ENCODE measurements around the gene MYNN.

DNA sequence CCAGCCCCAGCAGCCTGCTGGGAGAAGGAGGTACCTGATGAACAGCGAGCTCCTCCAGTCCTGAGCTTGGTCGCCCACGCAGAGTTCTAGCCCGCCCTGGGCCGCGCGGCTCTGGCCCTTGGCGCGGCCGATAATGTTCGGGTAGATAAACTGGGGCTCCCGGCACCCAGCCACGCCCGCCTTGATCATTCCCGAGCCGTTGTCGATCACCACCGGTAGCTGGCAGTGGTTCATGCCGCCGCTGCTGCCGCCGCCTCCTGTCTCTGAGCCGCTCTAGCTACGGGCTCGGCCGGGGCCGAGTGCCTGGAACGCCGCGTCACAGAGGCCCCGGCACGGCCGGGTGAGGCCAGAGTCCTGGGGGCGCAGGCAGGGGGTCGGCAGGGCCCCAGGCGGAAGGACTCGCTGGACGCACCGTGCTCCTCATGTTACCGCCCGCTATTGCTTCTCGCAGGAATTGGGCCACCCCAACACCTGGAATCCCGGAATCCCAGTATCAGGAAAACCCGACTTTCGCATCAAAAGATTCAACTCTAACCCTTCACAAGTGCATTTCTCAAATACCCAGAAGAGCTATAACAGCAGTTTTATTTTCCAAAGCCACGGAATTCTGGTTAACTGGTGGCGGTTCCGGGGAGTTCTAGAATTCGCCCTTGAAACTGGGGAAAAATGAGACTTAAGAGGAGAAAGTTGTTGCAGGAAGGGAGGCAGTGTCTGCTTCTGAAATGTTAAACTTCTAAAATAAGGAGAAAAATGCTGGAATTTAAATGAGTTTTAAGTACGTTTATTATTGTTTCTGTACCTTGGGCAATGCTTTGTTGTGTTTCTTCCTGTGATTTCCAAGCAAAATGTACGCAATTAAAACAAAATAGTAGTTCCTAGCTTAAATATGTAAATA, 3.7 kb upstream of the MYNN start, which contains the start of gene ACTRT3:
- TF ChIP-seq, protein P1, sequence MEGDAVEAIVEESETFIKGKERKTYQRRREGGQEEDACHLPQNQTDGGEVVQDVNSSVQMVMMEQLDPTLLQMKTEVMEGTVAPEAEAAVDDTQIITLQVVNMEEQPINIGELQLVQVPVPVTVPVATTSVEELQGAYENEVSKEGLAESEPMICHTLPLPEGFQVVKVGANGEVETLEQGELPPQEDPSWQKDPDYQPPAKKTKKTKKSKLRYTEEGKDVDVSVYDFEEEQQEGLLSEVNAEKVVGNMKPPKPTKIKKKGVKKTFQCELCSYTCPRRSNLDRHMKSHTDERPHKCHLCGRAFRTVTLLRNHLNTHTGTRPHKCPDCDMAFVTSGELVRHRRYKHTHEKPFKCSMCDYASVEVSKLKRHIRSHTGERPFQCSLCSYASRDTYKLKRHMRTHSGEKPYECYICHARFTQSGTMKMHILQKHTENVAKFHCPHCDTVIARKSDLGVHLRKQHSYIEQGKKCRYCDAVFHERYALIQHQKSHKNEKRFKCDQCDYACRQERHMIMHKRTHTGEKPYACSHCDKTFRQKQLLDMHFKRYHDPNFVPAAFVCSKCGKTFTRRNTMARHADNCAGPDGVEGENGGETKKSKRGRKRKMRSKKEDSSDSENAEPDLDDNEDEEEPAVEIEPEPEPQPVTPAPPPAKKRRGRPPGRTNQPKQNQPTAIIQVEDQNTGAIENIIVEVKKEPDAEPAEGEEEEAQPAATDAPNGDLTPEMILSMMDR (conservative IDR thresholded peaks at IDR 0.05 in 1 of 2, IDR thresholded peaks at IDR 0.05 in 1 of 2; ENCODE audit: extremely low read depth in 1 of 2, insufficient read depth in 1 of 2, low read depth in 1 of 2, low read length in 2 of 2): peak in 1 of 2 donors; percentile 24
- no peak for TF ChIP-seq EZH2 (IDR thresholded peaks at IDR 0.05; ENCODE audit: borderline replicate concordance, low read length)
